WTC11 (cell line): Measurements from ENCODE around the gene DYNLT1. TPM values are rescaled to one million over a fixed set of nuclear protein-coding genes. Genes with fewer than 3 reads are reported as not detected.

Source experiments
- ATAC-seq: fragments of 200-7000 bp; cut with Tn5 transposase; 2 replicates; pipeline ENCODE4 v1.10.0; 2021; ENCODE audit warnings: mild to moderate bottlenecking, moderate library complexity
- CTCF ChIA-PET: fragments of 300-600 bp; sonication (Branson Sonifier 250); formaldehyde crosslinking; loops from one replicate; lab custom pipeline; 2021; ENCODE audit warnings: antibody characterized with exemption; lab: Charles Lee
- POLR2A ChIA-PET: fragments of 350-600 bp; sonication (Branson Sonifier 250); formaldehyde crosslinking; loops from one replicate; lab custom pipeline; 2021; ENCODE audit warnings: antibody characterized with exemption; lab: Charles Lee
- DNase-seq: peaks from one replicate; pipeline ENCODE4 v3.0.0; 2021; ENCODE audit warnings: low spot score
- H3K27ac Mint-ChIP-seq: 2 replicates; pipeline ENCODE4 v1.8.0; 2021; ENCODE audit warnings: mixed read lengths
- H3K27me3 Mint-ChIP-seq: 2 replicates; pipeline ENCODE4 v1.8.0; 2021; ENCODE audit warnings: low read depth, mild to moderate bottlenecking, moderate library complexity, mixed read lengths
- H3K36me3 Mint-ChIP-seq: 2 replicates; pipeline ENCODE4 v1.8.0; 2021; ENCODE audit warnings: mixed read lengths
- H3K4me1 Mint-ChIP-seq: 2 replicates; pipeline ENCODE4 v1.8.0; 2022; ENCODE audit warnings: mixed read lengths
- H3K4me3 Mint-ChIP-seq: 2 replicates; pipeline ENCODE4 v1.8.0; 2021; ENCODE audit warnings: mild to moderate bottlenecking, moderate library complexity, mixed read lengths
- H3K9me3 Mint-ChIP-seq: 2 replicates; pipeline ENCODE4 v1.8.0; 2021; ENCODE audit warnings: mixed read lengths
- AFF4 ChIP-seq: sonication (generic); formaldehyde crosslinking; IDR thresholded peaks from 2 replicates; pipeline ENCODE4 v1.8.1; 2023; ENCODE audit warnings: mild to moderate bottlenecking, missing genetic modification reagents, borderline replicate concordance
- CBFB ChIP-seq: sonication (generic); formaldehyde crosslinking; IDR thresholded peaks from 2 replicates; pipeline ENCODE4 v1.8.1; 2022; ENCODE audit warnings: mild to moderate bottlenecking, low read depth, missing genetic modification reagents
- CDX4 ChIP-seq: fragments of 250-450 bp; sonication (Bioruptor Pico); IDR thresholded peaks from 2 replicates; pipeline ENCODE4 v1.9.0; 2021; ENCODE audit warnings: moderate library complexity, mild to moderate bottlenecking, inconsistent platforms, borderline replicate concordance
- ETV6 ChIP-seq: sonication (generic); formaldehyde crosslinking; IDR thresholded peaks from 2 replicates; pipeline ENCODE4 v1.8.1; 2022; ENCODE audit warnings: mild to moderate bottlenecking, missing genetic modification reagents
- FOXK1 ChIP-seq: sonication (generic); formaldehyde crosslinking; IDR thresholded peaks from 2 replicates; pipeline ENCODE4 v1.8.0; 2022; ENCODE audit warnings: mild to moderate bottlenecking, moderate library complexity, missing genetic modification reagents
- HMGA2 ChIP-seq: fragments of 250-450 bp; sonication (Bioruptor Pico); IDR thresholded peaks from 2 replicates; pipeline ENCODE4 v1.4.0; 2021; ENCODE audit warnings: mild to moderate bottlenecking, moderate library complexity
- HMGXB4 ChIP-seq: sonication (generic); formaldehyde crosslinking; IDR thresholded peaks from 2 replicates; pipeline ENCODE4 v1.8.1; 2023; ENCODE audit warnings: mild to moderate bottlenecking, moderate library complexity, missing genetic modification reagents
- IRF1 ChIP-seq: sonication (generic); formaldehyde crosslinking; IDR thresholded peaks from 2 replicates; pipeline ENCODE4 v1.8.0; 2023; ENCODE audit warnings: missing genetic modification reagents
- IRF2 ChIP-seq: sonication (generic); formaldehyde crosslinking; IDR thresholded peaks from 2 replicates; pipeline ENCODE4 v1.8.0; 2022; ENCODE audit warnings: low read depth, missing genetic modification reagents, borderline replicate concordance
- NFE2L1 ChIP-seq: sonication (generic); formaldehyde crosslinking; IDR thresholded peaks from 2 replicates; pipeline ENCODE4 v1.8.1; 2023; ENCODE audit warnings: missing genetic modification reagents
- PRDM15 ChIP-seq: sonication (generic); formaldehyde crosslinking; IDR thresholded peaks from 2 replicates; pipeline ENCODE4 v1.8.0; 2022; ENCODE audit warnings: missing genetic modification reagents
- TP53 ChIP-seq: sonication (generic); formaldehyde crosslinking; IDR thresholded peaks from 2 replicates; pipeline ENCODE4 v1.8.1; 2023; ENCODE audit warnings: mild to moderate bottlenecking, missing genetic modification reagents
- ZNF219 ChIP-seq: sonication (generic); formaldehyde crosslinking; IDR thresholded peaks from 2 replicates; pipeline ENCODE4 v1.8.0; 2023; ENCODE audit warnings: missing genetic modification reagents, mild to moderate bottlenecking, borderline replicate concordance
- ZNF532 ChIP-seq: fragments of 250-450 bp; sonication (Bioruptor Pico); IDR thresholded peaks from 2 replicates; pipeline ENCODE4 v1.9.0; 2021; ENCODE audit warnings: mild to moderate bottlenecking, borderline replicate concordance
- total RNA-seq: library from RNA; stranded (reverse); gene quantifications from 3 replicates; pipeline ENCODE4 v1.2.3, GENCODE V29; 2021

Gene DYNLT1
- total RNA-seq, 1 experiment from 2014 or later, result 79.0 TPM

- Mint-ChIP-seq H3K4me1 (peaks cover 29% of the 10 kb centered on the region), H3K27ac (peak overlapping the region; percentile 44; the same call in 1 of the 2 replicates), H3K36me3 (peaks cover 4% of the 10 kb centered on the region)
- ATAC-seq, result no peak
- no peak for TF ChIP-seq FOXK1
- TF ChIP-seq HMGXB4 (CRISPR knock-in tag), result no peak
- no peak for TF ChIP-seq ZNF532
- TF ChIP-seq IRF2, result no peak
- TF ChIP-seq TP53 (CRISPR knock-in tag), result no peak
- TF ChIP-seq, all 79 proteins: peak for 0
- Mint-ChIP-seq H3K4me3 (peak overlapping the region; percentile 88), H3K9me3 (no peaks in the 10 kb centered on the region), H3K27me3 (peaks cover 15% of the 10 kb centered on the region)
- DNase-seq, result no peak
- CTCF ChIA-PET, result interaction anchor here (0.8 to 4.8 kb wide), 14 partner anchors 14 to 489 kb away, joined by 3 to 36 read pairs (median 4); partner anchors contain the start of gene RSPH3
- POLR2A ChIA-PET, result interaction anchor here (0.6 to 1.6 kb wide), 6 partner anchors 13 to 354 kb away, joined by 3 to 5 read pairs (median 4); partner anchors contain the start of gene RSPH3
These were observed 800 bp upstream of the DYNLT1 start for GRCh38 chr6:158645064-158646022.

GRCh38 chr6:158643836-158644230 is 710 bp downstream of the DYNLT1 start:
- peak overlapping the region; percentile 95 for H3K27ac Mint-ChIP-seq
- CTCF ChIA-PET, result interaction anchor here (0.8 to 4.8 kb wide), 8 partner anchors 16 to 483 kb away, joined by 3 to 36 read pairs (median 6); no protein-coding TSS in a partner anchor
- DNase-seq (no peak), ATAC-seq (no peak)
- POLR2A ChIA-PET, result interaction anchor here (1.5 to 1.6 kb wide), 2 partner anchors 48 to 107 kb away, joined by 4 to 5 read pairs; no protein-coding TSS in a partner anchor
- H3K36me3 Mint-ChIP-seq, result peaks cover 4% of the 10 kb centered on the region
- H3K4me1 Mint-ChIP-seq, result peaks cover 33% of the 10 kb centered on the region
- peak overlapping the region; percentile 97 for H3K4me3 Mint-ChIP-seq
- H3K9me3 Mint-ChIP-seq, result no peaks in the 10 kb centered on the region
- peaks cover 15% of the 10 kb centered on the region for H3K27me3 Mint-ChIP-seq
- TF ChIP-seq CBFB (CRISPR knock-in tag) (no peak), HMGXB4 (CRISPR knock-in tag) (no peak), PRDM15 (CRISPR knock-in tag) (no peak), IRF1 (CRISPR knock-in tag) (no peak), NFE2L1 (no peak), ZNF219 (no peak), AFF4 (no peak), TP53 (CRISPR knock-in tag) (no peak), CDX4 (no peak), HMGA2 (CRISPR knock-in tag) (no peak), ETV6 (no peak)
